ENCODE results near the gene CYP46A1. TPM values are rescaled to one million over a fixed set of nuclear protein-coding genes. Genes with fewer than 3 reads are reported as not detected.
A peak's percentile ranks its signal among the peaks of the same experiment; 100 is the strongest.

Gene CYP46A1
- total RNA-seq, 1 experiment from 2014 or later: 0.59 TPM

DNA sequence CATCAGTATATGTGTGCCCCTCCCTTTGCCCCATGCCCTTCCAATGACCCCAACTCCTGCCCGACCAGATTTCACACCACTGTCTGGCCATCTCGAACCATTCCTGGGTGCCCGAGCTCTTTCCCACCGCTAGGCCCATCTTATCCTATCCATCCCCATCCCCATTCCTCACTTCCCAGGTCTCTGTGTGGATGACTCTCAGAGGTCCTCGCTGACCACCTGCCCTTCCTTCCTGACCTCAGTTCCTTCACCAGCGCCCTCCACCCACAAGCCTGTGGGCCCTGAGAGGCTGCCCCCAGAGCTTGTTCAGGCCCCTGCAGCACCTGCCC is 49.1 kb downstream of the CYP46A1 start:
- Histone ChIP-seq H2BK5ac (ENCODE audit: insufficient read length, low read length) (no peak overlapping the region), H4K5ac (ENCODE audit: insufficient read length, low read depth, low read length) (no peak overlapping the region), H3K27ac (ENCODE audit: insufficient read length, low read depth, low read length) (no peak overlapping the region), H3K9me3 (ENCODE audit: control insufficient read depth, low read depth, low read length) (no peaks in the 10 kb centered on the region), H3K79me1 (ENCODE audit: insufficient read depth, low read depth, low read length, poor library complexity, severe bottlenecking) (no peaks in the 10 kb centered on the region), H3K4me1 (ENCODE audit: insufficient read depth, low read length) (no peaks in the 10 kb centered on the region), H2AK5ac (ENCODE audit: insufficient read length, low read length) (no peak overlapping the region), H3K9ac (ENCODE audit: extremely low read depth, insufficient read length, low read length) (no peak overlapping the region), H3K56ac (ENCODE audit: insufficient read length, low read depth, low read length) (no peak overlapping the region), H4K8ac (replicated peaks; ENCODE audit: insufficient read length, low read depth, low read length) (no peak overlapping the region), H3K14ac (ENCODE audit: insufficient read depth, low read length) (no peak overlapping the region; the same call in 1 of the 2 replicates), H3K23me2 (ENCODE audit: insufficient read length, low read depth, low read length, poor library complexity, severe bottlenecking) (peaks cover 4% of the 10 kb centered on the region), H3K4ac (ENCODE audit: low read depth, low read length) (no peak overlapping the region), H2BK20ac (ENCODE audit: low read depth, low read length, poor library complexity, severe bottlenecking) (no peak overlapping the region), H2BK15ac (ENCODE audit: low read depth, low read length) (no peak overlapping the region), H3K79me2 (ENCODE audit: insufficient read depth, low read length) (no peaks in the 10 kb centered on the region), H2BK120ac (ENCODE audit: low read depth, low read length, poor library complexity, severe bottlenecking) (no peak overlapping the region), H4K20me1 (ENCODE audit: control insufficient read depth, insufficient read depth, insufficient read length) (no peaks in the 10 kb centered on the region), H3T11ph (ENCODE audit: low read length) (no peak overlapping the region), H2AFZ (ENCODE audit: low read length) (no peak overlapping the region), H4K91ac (ENCODE audit: insufficient read length, low read depth, low read length) (no peak overlapping the region), H3K4me2 (ENCODE audit: insufficient read depth, insufficient read length, low read length) (no peak overlapping the region), H3K18ac (ENCODE audit: insufficient read length, low read depth, low read length) (no peak overlapping the region), H3K23ac (ENCODE audit: insufficient read length, low read depth, low read length) (no peak overlapping the region), H2BK12ac (ENCODE audit: insufficient read length, low read depth, low read length) (no peak overlapping the region), H3K27me3 (ENCODE audit: insufficient read depth, low read length) (no peaks in the 10 kb centered on the region)
- H3K9me3 Mint-ChIP-seq: no peaks in the 10 kb centered on the region; a peak in 2 of 5 replicates
- no CpG with 5 or more reads among the region's 6 CpGs for WGBS (ENCODE audit: extremely low coverage, insufficient read length, low lambda C conversion rate)
- H3K36me3 Mint-ChIP-seq (ENCODE audit: insufficient read depth in 1 of 3, low read depth in 3 of 3): no peaks in the 10 kb centered on the region
- H3K4me3 Mint-ChIP-seq: peak overlapping the region in 1 of 2 experiments; percentile 53; a peak in 2 of 5 replicates
- peak overlapping the region in 1 of 3 experiments; percentile 83; a peak in 2 of 7 replicates for H3K27ac Mint-ChIP-seq
- DNase-seq: peak; percentile 26
- peaks cover 3% of the 10 kb centered on the region; the same call in 1 of the 2 replicates for H3K27me3 Mint-ChIP-seq (ENCODE audit: low read depth)
- H3K4me1 Mint-ChIP-seq: peaks cover 4 to 20% of the 10 kb centered on the region in 2 experiments; a peak in 3 of 4 replicates
- TF ChIP-seq, protein P1, sequence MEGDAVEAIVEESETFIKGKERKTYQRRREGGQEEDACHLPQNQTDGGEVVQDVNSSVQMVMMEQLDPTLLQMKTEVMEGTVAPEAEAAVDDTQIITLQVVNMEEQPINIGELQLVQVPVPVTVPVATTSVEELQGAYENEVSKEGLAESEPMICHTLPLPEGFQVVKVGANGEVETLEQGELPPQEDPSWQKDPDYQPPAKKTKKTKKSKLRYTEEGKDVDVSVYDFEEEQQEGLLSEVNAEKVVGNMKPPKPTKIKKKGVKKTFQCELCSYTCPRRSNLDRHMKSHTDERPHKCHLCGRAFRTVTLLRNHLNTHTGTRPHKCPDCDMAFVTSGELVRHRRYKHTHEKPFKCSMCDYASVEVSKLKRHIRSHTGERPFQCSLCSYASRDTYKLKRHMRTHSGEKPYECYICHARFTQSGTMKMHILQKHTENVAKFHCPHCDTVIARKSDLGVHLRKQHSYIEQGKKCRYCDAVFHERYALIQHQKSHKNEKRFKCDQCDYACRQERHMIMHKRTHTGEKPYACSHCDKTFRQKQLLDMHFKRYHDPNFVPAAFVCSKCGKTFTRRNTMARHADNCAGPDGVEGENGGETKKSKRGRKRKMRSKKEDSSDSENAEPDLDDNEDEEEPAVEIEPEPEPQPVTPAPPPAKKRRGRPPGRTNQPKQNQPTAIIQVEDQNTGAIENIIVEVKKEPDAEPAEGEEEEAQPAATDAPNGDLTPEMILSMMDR (conservative IDR thresholded peaks at IDR 0.05): no peak

All from H9 (cell line).